ENCODE results near the gene SRP54. TPM values are rescaled to one million over a fixed set of nuclear protein-coding genes. Genes with fewer than 3 reads are reported as not detected.

The SRP54 gene
- total and polyA plus RNA-seq, 2 of the 13 experiments (the other 11 are each of a cell fraction or from before 2014, with no cell fraction given) = 42.2 to 207 TPM

DNA sequence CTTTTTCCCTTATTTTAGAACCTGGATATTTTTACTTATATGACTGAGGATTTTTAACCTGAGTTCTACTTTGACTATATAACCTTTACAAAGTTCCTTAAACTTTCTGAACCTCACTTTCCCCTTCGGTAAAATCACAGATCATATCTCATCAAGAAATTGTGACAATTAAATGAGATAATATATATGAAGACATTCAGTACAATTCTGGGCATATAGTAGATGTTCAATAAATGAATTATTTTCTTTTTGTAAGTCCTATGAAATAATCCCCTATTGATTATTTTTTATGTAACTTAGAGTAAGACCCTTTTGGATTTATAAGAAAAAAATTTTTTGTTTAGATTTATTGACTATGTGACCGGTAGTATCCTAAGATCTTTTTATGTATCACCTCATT is 45.6 kb downstream of the SRP54 start:
- POLR2A ChIA-PET = no interaction called here
- intact Hi-C loops (cut with micrococcal nuclease; ENCODE audit: unreplicated experiment) (no loop called here), in situ Hi-C loops (cut with HindIII; ENCODE audit: extremely low pct_ligation_motif_present, low pct_unique_long_range_greater_than_20kb) (no loop called here)
- no peak overlapping the region for H3K27ac ChIP-seq (ENCODE audit: extremely low read length, insufficient read depth, low read length)
- no peak overlapping the region for H2AFZ ChIP-seq (ENCODE audit: low read length)
- CTCF ChIA-PET (ENCODE audit: low intra/inter-chr PET ratio, low total read pairs) = no interaction called here
- WGBS (ENCODE audit: low lambda C conversion rate) = 95% methylated on average over 2 of the region's 2 CpGs
- H3K36me3 ChIP-seq (replicated peaks in 1 of 2; ENCODE audit: control insufficient read depth in 1 of 2, insufficient read depth in 2 of 2, low read length in 2 of 2) = peaks cover 31 to 54% of the 10 kb centered on the region in 2 experiments
- FAIRE-seq (no peak), ATAC-seq (no peak), DNase-seq (ENCODE audit: low spot score) (no peak)
- H3K4me2 ChIP-seq (ENCODE audit: low read depth, low read length) = no peak overlapping the region
- H3K9ac ChIP-seq (ENCODE audit: insufficient read depth, low read depth, low read length) = no peak overlapping the region
- H3K4me1 ChIP-seq (ENCODE audit: insufficient read depth, low read length) = peaks cover 6% of the 10 kb centered on the region
- TF ChIP-seq, protein P1, sequence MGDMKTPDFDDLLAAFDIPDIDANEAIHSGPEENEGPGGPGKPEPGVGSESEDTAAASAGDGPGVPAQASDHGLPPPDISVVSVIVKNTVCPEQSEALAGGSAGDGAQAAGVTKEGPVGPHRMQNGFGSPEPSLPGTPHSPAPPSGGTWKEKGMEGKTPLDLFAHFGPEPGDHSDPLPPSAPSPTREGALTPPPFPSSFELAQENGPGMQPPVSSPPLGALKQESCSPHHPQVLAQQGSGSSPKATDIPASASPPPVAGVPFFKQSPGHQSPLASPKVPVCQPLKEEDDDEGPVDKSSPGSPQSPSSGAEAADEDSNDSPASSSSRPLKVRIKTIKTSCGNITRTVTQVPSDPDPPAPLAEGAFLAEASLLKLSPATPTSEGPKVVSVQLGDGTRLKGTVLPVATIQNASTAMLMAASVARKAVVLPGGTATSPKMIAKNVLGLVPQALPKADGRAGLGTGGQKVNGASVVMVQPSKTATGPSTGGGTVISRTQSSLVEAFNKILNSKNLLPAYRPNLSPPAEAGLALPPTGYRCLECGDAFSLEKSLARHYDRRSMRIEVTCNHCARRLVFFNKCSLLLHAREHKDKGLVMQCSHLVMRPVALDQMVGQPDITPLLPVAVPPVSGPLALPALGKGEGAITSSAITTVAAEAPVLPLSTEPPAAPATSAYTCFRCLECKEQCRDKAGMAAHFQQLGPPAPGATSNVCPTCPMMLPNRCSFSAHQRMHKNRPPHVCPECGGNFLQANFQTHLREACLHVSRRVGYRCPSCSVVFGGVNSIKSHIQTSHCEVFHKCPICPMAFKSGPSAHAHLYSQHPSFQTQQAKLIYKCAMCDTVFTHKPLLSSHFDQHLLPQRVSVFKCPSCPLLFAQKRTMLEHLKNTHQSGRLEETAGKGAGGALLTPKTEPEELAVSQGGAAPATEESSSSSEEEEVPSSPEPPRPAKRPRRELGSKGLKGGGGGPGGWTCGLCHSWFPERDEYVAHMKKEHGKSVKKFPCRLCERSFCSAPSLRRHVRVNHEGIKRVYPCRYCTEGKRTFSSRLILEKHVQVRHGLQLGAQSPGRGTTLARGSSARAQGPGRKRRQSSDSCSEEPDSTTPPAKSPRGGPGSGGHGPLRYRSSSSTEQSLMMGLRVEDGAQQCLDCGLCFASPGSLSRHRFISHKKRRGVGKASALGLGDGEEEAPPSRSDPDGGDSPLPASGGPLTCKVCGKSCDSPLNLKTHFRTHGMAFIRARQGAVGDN (CRISPR knock-in tag; IDR thresholded peaks at IDR 0.05) = no peak
- TF ChIP-seq, protein P2, sequence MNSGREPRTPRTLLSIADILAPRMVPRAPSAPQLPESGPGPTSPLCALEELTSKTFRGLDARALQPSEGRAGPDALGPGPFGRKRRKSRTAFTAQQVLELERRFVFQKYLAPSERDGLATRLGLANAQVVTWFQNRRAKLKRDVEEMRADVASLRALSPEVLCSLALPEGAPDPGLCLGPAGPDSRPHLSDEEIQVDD (CRISPR knock-in tag; IDR thresholded peaks at IDR 0.05; ENCODE audit: borderline replicate concordance) = no peak
- TF ChIP-seq, protein P3, sequence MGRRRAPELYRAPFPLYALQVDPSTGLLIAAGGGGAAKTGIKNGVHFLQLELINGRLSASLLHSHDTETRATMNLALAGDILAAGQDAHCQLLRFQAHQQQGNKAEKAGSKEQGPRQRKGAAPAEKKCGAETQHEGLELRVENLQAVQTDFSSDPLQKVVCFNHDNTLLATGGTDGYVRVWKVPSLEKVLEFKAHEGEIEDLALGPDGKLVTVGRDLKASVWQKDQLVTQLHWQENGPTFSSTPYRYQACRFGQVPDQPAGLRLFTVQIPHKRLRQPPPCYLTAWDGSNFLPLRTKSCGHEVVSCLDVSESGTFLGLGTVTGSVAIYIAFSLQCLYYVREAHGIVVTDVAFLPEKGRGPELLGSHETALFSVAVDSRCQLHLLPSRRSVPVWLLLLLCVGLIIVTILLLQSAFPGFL (CRISPR knock-in tag; IDR thresholded peaks at IDR 0.05) = no peak
- TF ChIP-seq ZNF256 (CRISPR knock-in tag; conservative IDR thresholded peaks at IDR 0.05) (no peak), MAFK (conservative IDR thresholded peaks at IDR 0.05 in 1 of 2, IDR thresholded peaks at IDR 0.05 in 1 of 2; ENCODE audit: low read length in 2 of 2) (no peak), BHLHE40 (IDR thresholded peaks at IDR 0.05; ENCODE audit: low read length) (no peak), CC2D1A (CRISPR knock-in tag; IDR thresholded peaks at IDR 0.05) (no peak), TBL1XR1 (IDR thresholded peaks at IDR 0.05; ENCODE audit: borderline replicate concordance, low read length, partially characterized antibody) (no peak)
- H3K4me3 ChIP-seq (replicated peaks in 1 of 3; ENCODE audit: insufficient read depth in 1 of 3, low read depth in 2 of 3, low read length in 3 of 3) = no peak overlapping the region
- no TSS peak for BruUV-seq (replicated peaks)
- no peaks in the 10 kb centered on the region for H3K27me3 ChIP-seq (ENCODE audit: control insufficient read depth in 1 of 2, insufficient read depth in 2 of 2, low read length in 2 of 2)
- no peaks in the 10 kb centered on the region for H3K79me2 ChIP-seq (ENCODE audit: insufficient read depth, low read length)
- 0 out of 2 replicates have a peak, but pooled peaks cover 2% of the 10 kb centered on the region for H3K9me3 ChIP-seq (ENCODE audit: low read length)
- no peaks in the 10 kb centered on the region for H4K20me1 ChIP-seq (ENCODE audit: insufficient read depth, low read length)
